ENCODE measurements around the gene METRNL. TPM values are rescaled to one million over a fixed set of nuclear protein-coding genes. Genes with fewer than 3 reads are reported as not detected.

METRNL gene
- total RNA-seq, 1 experiment from 2014 or later, result 30.6 TPM

DNA sequence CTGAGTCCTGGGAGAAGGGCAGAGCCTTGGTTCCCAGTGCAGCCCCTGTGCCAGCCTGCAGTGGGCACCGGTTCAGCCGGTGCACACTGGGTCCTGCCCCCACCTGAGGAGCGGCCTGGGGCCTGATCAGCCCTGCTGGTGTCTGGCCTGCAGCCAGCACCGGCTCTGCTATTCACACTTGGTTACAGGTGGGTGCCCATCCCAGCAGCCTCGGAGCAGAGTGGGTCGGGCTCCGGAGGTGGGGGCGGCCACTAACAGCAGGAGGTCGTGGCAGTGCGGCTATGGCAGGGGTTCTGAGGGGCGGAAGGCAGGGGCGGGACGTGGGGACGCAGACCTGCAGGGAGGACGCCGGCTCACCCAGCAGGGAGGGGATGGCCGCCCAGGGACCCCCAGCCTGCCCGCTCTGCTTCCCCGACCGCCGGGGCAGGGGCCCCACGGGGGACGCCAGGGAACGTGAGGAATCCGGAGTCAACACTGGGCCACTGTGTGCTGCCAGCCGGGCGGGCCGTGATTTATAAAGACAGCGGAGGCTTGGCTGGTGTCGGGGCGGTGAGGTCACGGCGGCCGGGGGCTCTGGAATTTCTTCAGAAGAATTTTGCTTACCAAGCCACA, 20.3 kb downstream of the METRNL start:
- peaks cover 9% of the 10 kb centered on the region; the same call in 1 of the 2 replicates for H3K4me1 ChIP-seq (ENCODE audit: insufficient read depth, low read length)
- H3K9ac ChIP-seq (ENCODE audit: low read length), result no peak overlapping the region
- intact Hi-C loops (cut with micrococcal nuclease), result no loop called here
- no peak for DNase-seq
- H3K27me3 ChIP-seq (ENCODE audit: low read length), result peaks cover 9% of the 10 kb centered on the region
- H3K4me3 ChIP-seq (ENCODE audit: low read length), result no peak overlapping the region
- ChIA-PET POLR2A (ENCODE audit: unreplicated experiment) (no interaction called here), CTCF (no interaction called here)
- H3K79me2 ChIP-seq (ENCODE audit: low read length), result no peaks in the 10 kb centered on the region
- TF ChIP-seq EZH2 (IDR thresholded peaks at IDR 0.05; ENCODE audit: low read length, unreplicated experiment) (no peak), CTCF (conservative IDR thresholded peaks at IDR 0.05; ENCODE audit: low read depth, low read length) (no peak), EZH2phosphoT487 (IDR thresholded peaks at IDR 0.05; ENCODE audit: borderline replicate concordance, low read length) (no peak)
- peak overlapping the region; percentile 28 for H3K4me2 ChIP-seq (ENCODE audit: low read length)
- H3F3A ChIP-seq (ENCODE audit: low read length, unreplicated experiment), result no peaks in the 10 kb centered on the region
- no peaks in the 10 kb centered on the region for H3K9me2 ChIP-seq (replicated peaks; ENCODE audit: low read length)
- no peaks in the 10 kb centered on the region for H3K9me3 ChIP-seq (ENCODE audit: low read length)
- no peaks in the 10 kb centered on the region for H3K36me3 ChIP-seq (ENCODE audit: low read depth, low read length)
- ATAC-seq, result no peak
- H4K20me1 ChIP-seq (ENCODE audit: low read length), result no peaks in the 10 kb centered on the region
- no TSS peak for BruUV-seq (replicated peaks)
- H3K27ac ChIP-seq (ENCODE audit: low read length), result no peak overlapping the region
- H2AFZ ChIP-seq (ENCODE audit: low read length), result no peak overlapping the region

GRCh38 chr17:83100220-83100852, 20.9 kb downstream of the METRNL start:
- Histone ChIP-seq H4K20me1 (ENCODE audit: low read length) (no peaks in the 10 kb centered on the region), H3K9me2 (replicated peaks; ENCODE audit: low read length) (no peaks in the 10 kb centered on the region), H3K9me3 (ENCODE audit: low read length) (no peaks in the 10 kb centered on the region), H3K27me3 (ENCODE audit: low read length) (peaks cover 9% of the 10 kb centered on the region), H3K36me3 (ENCODE audit: low read depth, low read length) (no peaks in the 10 kb centered on the region), H2AFZ (ENCODE audit: low read length) (no peak overlapping the region), H3F3A (ENCODE audit: low read length, unreplicated experiment) (no peaks in the 10 kb centered on the region), H3K4me2 (ENCODE audit: low read length) (peak overlapping the region; percentile 28), H3K9ac (ENCODE audit: low read length) (no peak overlapping the region), H3K79me2 (ENCODE audit: low read length) (no peaks in the 10 kb centered on the region), H3K4me3 (ENCODE audit: low read length) (no peak overlapping the region), H3K27ac (ENCODE audit: low read length) (no peak overlapping the region), H3K4me1 (ENCODE audit: insufficient read depth, low read length) (peaks cover 9% of the 10 kb centered on the region; the same call in 1 of the 2 replicates)
- TF ChIP-seq EZH2 (IDR thresholded peaks at IDR 0.05; ENCODE audit: low read length, unreplicated experiment) (no peak), EZH2phosphoT487 (IDR thresholded peaks at IDR 0.05; ENCODE audit: borderline replicate concordance, low read length) (no peak), CTCF (conservative IDR thresholded peaks at IDR 0.05; ENCODE audit: low read depth, low read length) (no peak)
- BruUV-seq (replicated peaks), result no TSS peak
- POLR2A ChIA-PET (ENCODE audit: unreplicated experiment), result no interaction called here
- CTCF ChIA-PET, result no interaction called here
- ATAC-seq (no peak), DNase-seq (no peak)
- intact Hi-C loops (cut with micrococcal nuclease), result no loop called here

DNA sequence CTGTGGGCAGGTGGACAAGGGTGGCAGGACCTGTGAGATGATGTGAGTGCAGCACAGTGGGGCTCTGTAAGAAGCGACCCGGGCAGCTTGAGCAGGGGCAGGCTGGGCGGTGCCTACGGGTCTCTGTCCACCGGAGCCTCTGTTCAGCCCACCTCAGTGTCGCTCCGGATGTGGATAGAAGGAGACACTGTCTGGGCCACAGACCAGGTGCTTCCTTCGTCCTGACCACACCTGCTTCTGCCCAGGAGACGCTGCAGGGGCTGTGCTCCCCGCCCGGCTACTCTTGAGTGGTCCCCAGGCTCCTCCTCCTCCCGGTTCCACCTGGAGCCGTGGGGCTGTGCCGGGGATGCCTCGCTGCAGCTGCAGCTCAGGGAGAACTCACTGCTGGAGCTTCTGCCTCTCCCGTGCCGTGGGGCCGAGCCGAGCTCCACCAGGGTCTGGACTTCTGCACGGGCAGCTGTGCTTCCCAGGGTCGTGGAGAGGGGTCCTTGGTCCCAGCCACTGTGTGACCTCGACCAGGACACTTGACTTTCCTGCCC, 21.5 kb downstream of the METRNL start:
- Histone ChIP-seq H4K20me1 (ENCODE audit: low read length) (no peaks in the 10 kb centered on the region), H3F3A (ENCODE audit: low read length, unreplicated experiment) (no peaks in the 10 kb centered on the region), H3K9me3 (ENCODE audit: low read length) (no peaks in the 10 kb centered on the region), H3K9ac (ENCODE audit: low read length) (no peak overlapping the region), H3K4me1 (ENCODE audit: insufficient read depth, low read length) (peaks cover 9% of the 10 kb centered on the region; the same call in 1 of the 2 replicates), H3K4me3 (ENCODE audit: low read length) (no peak overlapping the region), H3K27me3 (ENCODE audit: low read length) (peaks cover 9% of the 10 kb centered on the region), H3K36me3 (ENCODE audit: low read depth, low read length) (no peaks in the 10 kb centered on the region), H2AFZ (ENCODE audit: low read length) (no peak overlapping the region), H3K4me2 (ENCODE audit: low read length) (no peak overlapping the region), H3K79me2 (ENCODE audit: low read length) (no peaks in the 10 kb centered on the region), H3K27ac (ENCODE audit: low read length) (no peak overlapping the region), H3K9me2 (replicated peaks; ENCODE audit: low read length) (no peaks in the 10 kb centered on the region)
- BruUV-seq (replicated peaks), result no TSS peak
- no peak for DNase-seq
- intact Hi-C loops (cut with micrococcal nuclease), result no loop called here
- ATAC-seq, result no peak
- ChIA-PET CTCF (no interaction called here), POLR2A (ENCODE audit: unreplicated experiment) (no interaction called here)
- TF ChIP-seq CTCF (conservative IDR thresholded peaks at IDR 0.05; ENCODE audit: low read depth, low read length) (no peak), EZH2phosphoT487 (IDR thresholded peaks at IDR 0.05; ENCODE audit: borderline replicate concordance, low read length) (no peak), EZH2 (IDR thresholded peaks at IDR 0.05; ENCODE audit: low read length, unreplicated experiment) (no peak)

All from PC-3 (cell line).